Activated CD8-positive, alpha-beta T cell treated with anti-CD3 and anti-CD28 coated beads, Interleukin-2, amount 10 ng/mL, durations not matched to agents 7 days and 5 days (primary cell): ENCODE results near the gene ADAP1. TPM values are rescaled to one million over a fixed set of nuclear protein-coding genes. Genes with fewer than 3 reads are reported as not detected.
A peak's percentile ranks its signal among the peaks of the same experiment; 100 is the strongest.

Experiments
- ATAC-seq: fragments of 150-1000 bp; cut with Tn5 transposase; one replicate; pipeline ENCODE4 v1.10.0; 2021; ENCODE audit warnings: moderate library complexity
- CTCF ChIA-PET: fragments of 350-600 bp; sonication (Branson Sonifier 250); formaldehyde crosslinking; loops from one replicate; lab custom pipeline; 2021; ENCODE audit warnings: antibody characterized with exemption; lab: Charles Lee
- POLR2A ChIA-PET: fragments of 350-600 bp; sonication (Branson Sonifier 250); formaldehyde crosslinking; loops from one replicate; lab custom pipeline; 2021; ENCODE audit warnings: antibody characterized with exemption; lab: Charles Lee
- DNase-seq: peaks from one replicate; pipeline ENCODE4 v3.0.0-alpha.2; 2020
- H3K27ac Mint-ChIP-seq: one replicate; pipeline ENCODE4 v1.8.0; 2021; ENCODE audit warnings: mild to moderate bottlenecking, mixed read lengths
- H3K27me3 Mint-ChIP-seq: one replicate; pipeline ENCODE4 v1.8.0; 2021; ENCODE audit warnings: low read depth, mixed read lengths
- H3K36me3 Mint-ChIP-seq: one replicate; pipeline ENCODE4 v1.8.0; 2021; ENCODE audit warnings: low read depth, mixed read lengths
- H3K4me1 Mint-ChIP-seq: one replicate; pipeline ENCODE4 v1.8.0; 2021; ENCODE audit warnings: low read depth, mixed read lengths
- H3K4me3 Mint-ChIP-seq: one replicate; pipeline ENCODE4 v1.8.0; 2021; ENCODE audit warnings: mild to moderate bottlenecking, mixed read lengths
- H3K9me3 Mint-ChIP-seq: one replicate; pipeline ENCODE4 v1.8.0; 2022; ENCODE audit warnings: mixed read lengths; ENCODE audit not compliant: insufficient read depth
- total RNA-seq, 2 experiments: library from RNA; stranded (reverse); gene quantifications; one replicate each; pipeline ENCODE4 v1.2.3, GENCODE V29; 2021

ADAP1 gene
- total RNA-seq, 2 experiments from 2014 or later, result 24.2 to 28.6 TPM

- ATAC-seq, result no peak
- Mint-ChIP-seq H3K4me1 (peaks cover 19% of the 10 kb centered on the region), H3K9me3 (no peaks in the 10 kb centered on the region), H3K27me3 (no peaks in the 10 kb centered on the region), H3K4me3 (no peak overlapping the region), H3K27ac (no peak overlapping the region), H3K36me3 (peaks cover 14% of the 10 kb centered on the region)
- DNase-seq, result no peak
- POLR2A ChIA-PET, result interaction anchor here (0.8 kb wide), 1 partner anchor 94 kb away, joined by 3 read pairs; the partner anchor contains the start of gene COX19
- CTCF ChIA-PET, result no interaction called here
These were observed 72.8 kb downstream of the ADAP1 start for GRCh38 chr7:881441-882234.

- POLR2A ChIA-PET, result interaction anchor here (0.8 kb wide), 1 partner anchor 95 kb away, joined by 3 read pairs; the partner anchor contains the start of gene COX19
These were observed 74.0 kb downstream of the ADAP1 start for GRCh38 chr7:880450-880849.

GRCh38 chr7:879706-880105 lies 74.8 kb downstream of the ADAP1 start:
- CTCF ChIA-PET, result no interaction called here
- POLR2A ChIA-PET, result interaction anchor here (0.9 kb wide), 1 partner anchor 96 kb away, joined by 3 read pairs; the partner anchor contains the start of gene COX19
- Mint-ChIP-seq H3K27ac (no peak overlapping the region), H3K4me1 (peaks cover 23% of the 10 kb centered on the region), H3K4me3 (no peak overlapping the region), H3K36me3 (peaks cover 14% of the 10 kb centered on the region), H3K9me3 (no peaks in the 10 kb centered on the region), H3K27me3 (no peaks in the 10 kb centered on the region)
- no peak for ATAC-seq
- DNase-seq, result no peak

More at GRCh38 chr7:880450-880849, 74.0 kb downstream of the ADAP1 start:
- H3K36me3 Mint-ChIP-seq, result peaks cover 14% of the 10 kb centered on the region
- DNase-seq, result no peak
- peaks cover 19% of the 10 kb centered on the region for H3K4me1 Mint-ChIP-seq
- H3K4me3 Mint-ChIP-seq, result no peak overlapping the region
- no peaks in the 10 kb centered on the region for H3K9me3 Mint-ChIP-seq
- CTCF ChIA-PET, result no interaction called here
- H3K27ac Mint-ChIP-seq, result no peak overlapping the region
- ATAC-seq, result no peak
- no peaks in the 10 kb centered on the region for H3K27me3 Mint-ChIP-seq

GRCh38 chr7:879093-879492 lies 75.4 kb downstream of the ADAP1 start:
- H3K4me3 Mint-ChIP-seq, result peak overlapping the region; percentile 23
- no peaks in the 10 kb centered on the region for H3K27me3 Mint-ChIP-seq
- peak overlapping the region; percentile 63 for H3K27ac Mint-ChIP-seq
- peaks cover 14% of the 10 kb centered on the region for H3K36me3 Mint-ChIP-seq
- no peaks in the 10 kb centered on the region for H3K9me3 Mint-ChIP-seq
- POLR2A ChIA-PET, result interaction anchor here (0.9 kb wide), 1 partner anchor 96 kb away, joined by 3 read pairs; the partner anchor contains the start of gene COX19
- peaks cover 25% of the 10 kb centered on the region for H3K4me1 Mint-ChIP-seq
- CTCF ChIA-PET, result no interaction called here
- no peak for ATAC-seq
- DNase-seq, result no peak

GRCh38 chr7:877312-878232 lies 76.9 kb downstream of the ADAP1 start:
- H3K27ac Mint-ChIP-seq, result peak overlapping the region; percentile 90
- ChIA-PET POLR2A (interaction anchor here (0.8 to 2.3 kb wide), 3 partner anchors 46 to 98 kb away, joined by 3 to 11 read pairs (median 7); partner anchors contain the start of gene COX19), CTCF (no interaction called here)
- DNase-seq (peak; percentile 28), ATAC-seq (no peak)
- peak overlapping the region; percentile 88 for H3K4me3 Mint-ChIP-seq
- H3K27me3 Mint-ChIP-seq, result no peaks in the 10 kb centered on the region
- H3K36me3 Mint-ChIP-seq, result peaks cover 23% of the 10 kb centered on the region
- no peaks in the 10 kb centered on the region for H3K9me3 Mint-ChIP-seq
- H3K4me1 Mint-ChIP-seq, result peaks cover 37% of the 10 kb centered on the region

- POLR2A ChIA-PET, result interaction anchor here (0.8 to 2.3 kb wide), 4 partner anchors 30 to 98 kb away, joined by 3 to 11 read pairs (median 5); partner anchors contain the start of gene COX19
- CTCF ChIA-PET, result no interaction called here
- H3K36me3 Mint-ChIP-seq, result peaks cover 25% of the 10 kb centered on the region
- no peaks in the 10 kb centered on the region for H3K9me3 Mint-ChIP-seq
- H3K27me3 Mint-ChIP-seq, result no peaks in the 10 kb centered on the region
- H3K27ac Mint-ChIP-seq, result peak overlapping the region; percentile 90
- H3K4me1 Mint-ChIP-seq, result peaks cover 34% of the 10 kb centered on the region
- peak overlapping the region; percentile 88 for H3K4me3 Mint-ChIP-seq
- ATAC-seq (no peak), DNase-seq (no peak)
These were observed 77.5 kb downstream of the ADAP1 start for GRCh38 chr7:876972-877311.

- Mint-ChIP-seq H3K9me3 (no peaks in the 10 kb centered on the region), H3K27me3 (no peaks in the 10 kb centered on the region), H3K27ac (peak within 1 kb of the TSS; percentile 90), H3K4me3 (peak within 1 kb of the TSS; percentile 88), H3K36me3 (peaks cover 21% of the 10 kb centered on the region), H3K4me1 (peaks cover 32% of the 10 kb centered on the region)
- ATAC-seq (peak; percentile 89), DNase-seq (peak; percentile 97)
- CTCF ChIA-PET, result interaction anchor here (0.6 to 1.9 kb wide), 4 partner anchors 59 to 272 kb away, joined by 3 to 8 read pairs (median 4); no protein-coding TSS in a partner anchor
- POLR2A ChIA-PET, result interaction anchor here (0.6 to 2.3 kb wide), 11 partner anchors 9 to 102 kb away, joined by 3 to 11 read pairs (median 3); partner anchors contain the start of gene COX19
These were observed 78.2 kb downstream of the ADAP1 start, which contains the start of gene GET4 for GRCh38 chr7:876077-876971. Gene GET4 (plus strand): TSS chr7:876554. CDS start chr7:876646, 92 bp downstream.

- Mint-ChIP-seq H3K27ac (no peak overlapping the region), H3K4me1 (peaks cover 30% of the 10 kb centered on the region)
These were observed 78.9 kb downstream of the ADAP1 start for GRCh38 chr7:875476-876076.

GRCh38 chr7:875051-875450 lies 79.4 kb downstream of the ADAP1 start:
- H3K27ac Mint-ChIP-seq, result peak overlapping the region; percentile 11
- peaks cover 20% of the 10 kb centered on the region for H3K36me3 Mint-ChIP-seq
- peaks cover 29% of the 10 kb centered on the region for H3K4me1 Mint-ChIP-seq
- no peaks in the 10 kb centered on the region for H3K27me3 Mint-ChIP-seq
- H3K9me3 Mint-ChIP-seq, result no peaks in the 10 kb centered on the region
- H3K4me3 Mint-ChIP-seq, result no peak overlapping the region
- ChIA-PET POLR2A (interaction anchor here (0.7 to 2.3 kb wide), 3 partner anchors 62 to 104 kb away, joined by 3 to 7 read pairs (median 3); partner anchors contain the start of gene COX19), CTCF (interaction anchor here (0.6 to 1.9 kb wide), 3 partner anchors 58 to 573 kb away, joined by 3 to 8 read pairs (median 4); no protein-coding TSS in a partner anchor)
- no peak for ATAC-seq
- no peak for DNase-seq

More at GRCh38 chr7:875476-876076, 78.9 kb downstream of the ADAP1 start:
- CTCF ChIA-PET, result interaction anchor here (0.6 to 1.9 kb wide), 4 partner anchors 58 to 271 kb away, joined by 3 to 8 read pairs (median 4); no protein-coding TSS in a partner anchor
- ATAC-seq, result no peak
- peaks cover 20% of the 10 kb centered on the region for H3K36me3 Mint-ChIP-seq
- H3K27me3 Mint-ChIP-seq, result no peaks in the 10 kb centered on the region
- H3K4me3 Mint-ChIP-seq, result peak overlapping the region; percentile 5
- H3K9me3 Mint-ChIP-seq, result no peaks in the 10 kb centered on the region
- DNase-seq, result peak; percentile 26
- POLR2A ChIA-PET, result interaction anchor here (0.6 to 2.3 kb wide), 10 partner anchors 8 to 103 kb away, joined by 3 to 11 read pairs (median 4); partner anchors contain the start of gene COX19
